Ishikawa (cell line): Measurements from ENCODE around the gene PPARG.

ENCODE experiments used
- CEBPB ChIP-seq: IDR thresholded peaks from 2 replicates; pipeline ENCODE4 v1.6.1; 2012
- CREB1 ChIP-seq: IDR thresholded peaks from 2 replicates; pipeline ENCODE4 v1.6.1; 2012; ENCODE audit warnings: low read depth
- EGR1 ChIP-seq: IDR thresholded peaks from 2 replicates; pipeline ENCODE4 v1.6.1; 2012
- EP300 ChIP-seq: IDR thresholded peaks from 2 replicates; pipeline ENCODE4 v1.6.1; 2012; ENCODE audit warnings: borderline replicate concordance
- FOXM1 ChIP-seq: IDR thresholded peaks from 2 replicates; pipeline ENCODE4 v1.6.1; 2012; ENCODE audit warnings: low read depth, borderline replicate concordance
- MAX ChIP-seq: IDR thresholded peaks from 2 replicates; pipeline ENCODE4 v1.6.1; 2012
- NFIC ChIP-seq: IDR thresholded peaks from 2 replicates; pipeline ENCODE4 v1.6.1; 2012
- RAD21 ChIP-seq: IDR thresholded peaks from 2 replicates; pipeline ENCODE4 v1.6.1; 2012; ENCODE audit warnings: low read depth
- REST ChIP-seq: IDR thresholded peaks from 2 replicates; pipeline ENCODE4 v1.6.1; 2012; ENCODE audit warnings: low read depth, mild to moderate bottlenecking
- TAF1 ChIP-seq: IDR thresholded peaks from 2 replicates; pipeline ENCODE4 v1.6.1; 2012; ENCODE audit warnings: low read depth, mild to moderate bottlenecking
- TCF12 ChIP-seq: IDR thresholded peaks from 2 replicates; pipeline ENCODE4 v1.6.1; 2012; ENCODE audit warnings: low read depth
- TEAD4 ChIP-seq: IDR thresholded peaks from 2 replicates; pipeline ENCODE4 v1.6.1; 2012
- USF1 ChIP-seq: IDR thresholded peaks from 2 replicates; pipeline ENCODE4 v1.6.1; 2012
- YY1 ChIP-seq: IDR thresholded peaks from 2 replicates; pipeline ENCODE4 v1.6.1; 2012; ENCODE audit warnings: low read depth
- ZBTB7A ChIP-seq: IDR thresholded peaks from 2 replicates; pipeline ENCODE4 v1.6.1; 2012; ENCODE audit warnings: low read depth

PPARG gene

GRCh38 chr3:12394569-12395271 is 105.8 kb downstream of the PPARG start:
- TF ChIP-seq MAX: no peak
- TF ChIP-seq YY1: no peak
- TF ChIP-seq RAD21: no peak
- TF ChIP-seq CEBPB: no peak
- no peak for TF ChIP-seq TAF1

GRCh38 chr3:12395349-12396012 is 106.6 kb downstream of the PPARG start:
- TF ChIP-seq NFIC (no peak), REST (no peak), MAX (no peak), TEAD4 (no peak), TAF1 (no peak), FOXM1 (no peak), RAD21 (no peak), ZBTB7A (no peak), EGR1 (no peak), USF1 (no peak), TCF12 (no peak), EP300 (no peak)

GRCh38 chr3:12396471-12396870 is 107.6 kb downstream of the PPARG start:
- TF ChIP-seq ZBTB7A (no peak), TAF1 (no peak), CEBPB (no peak), NFIC (no peak), REST (no peak), TEAD4 (no peak), FOXM1 (no peak), CREB1 (no peak), TCF12 (no peak), USF1 (no peak), MAX (no peak), YY1 (no peak), EP300 (no peak), EGR1 (no peak), RAD21 (no peak)

GRCh38 chr3:12399226-12399625 is 110.4 kb downstream of the PPARG start:
- TF ChIP-seq ZBTB7A: no peak
- no peak for TF ChIP-seq CREB1
- TF ChIP-seq YY1: no peak
- TF ChIP-seq RAD21: no peak
- TF ChIP-seq TEAD4: no peak
- TF ChIP-seq NFIC: no peak
- TF ChIP-seq TCF12: no peak
- no peak for TF ChIP-seq EP300

GRCh38 chr3:12400616-12401194 is 111.8 kb downstream of the PPARG start:
- TF ChIP-seq TAF1: no peak
- TF ChIP-seq YY1: no peak
- TF ChIP-seq REST: no peak
- TF ChIP-seq ZBTB7A: no peak
- no peak for TF ChIP-seq EP300
- no peak for TF ChIP-seq EGR1
- TF ChIP-seq RAD21: no peak
- TF ChIP-seq TCF12: no peak
- TF ChIP-seq FOXM1: no peak
- no peak for TF ChIP-seq TEAD4
